22Rv1 (cell line): ENCODE data around the gene DENND5A.

Source experiments
- CTCF ChIP-seq: fragments of 450-650 bp; IDR thresholded peaks from 2 replicates; pipeline ENCODE4 v1.5.1; 2017; ENCODE audit warnings: mild to moderate bottlenecking
- ZFX ChIP-seq: fragments of 450-650 bp; IDR thresholded peaks from 2 replicates; pipeline ENCODE4 v1.6.1; 2017; ENCODE audit warnings: antibody characterized with exemption, borderline replicate concordance

GRCh38 chr11:9228091-9228490 lies 37.1 kb downstream of the DENND5A start:
- TF ChIP-seq ZFX (no peak), CTCF (no peak)
